DOHH2 (cell line): ENCODE data around the gene DOCK9.

Experiments
- H3F3A ChIP-seq: fragments of 200-600 bp; sonication (generic), shearing (Covaris generic); 2 replicates; pipeline ENCODE4 v1.6.0; 2016; ENCODE audit warnings: antibody characterized with exemption, mild to moderate bottlenecking; ENCODE audit not compliant: control insufficient read depth, insufficient read depth
- H3K27ac ChIP-seq: fragments of 200-600 bp; sonication (generic); 2 replicates; pipeline ENCODE4 v1.5.1; 2014; ENCODE audit warnings: low read depth, mild to moderate bottlenecking, low read length, moderate library complexity
- H3K27me3 ChIP-seq: fragments of 200-600 bp; sonication (generic); 2 replicates; pipeline ENCODE4 v1.6.1; 2014; ENCODE audit warnings: mild to moderate bottlenecking, low read length, mixed read lengths; ENCODE audit not compliant: control insufficient read depth
- H3K36me3 ChIP-seq: fragments of 200-600 bp; sonication (generic); 2 replicates; pipeline ENCODE4 v1.6.1; 2014; ENCODE audit warnings: mild to moderate bottlenecking, low read length, moderate library complexity, mixed read lengths; ENCODE audit not compliant: control insufficient read depth
- H3K4me1 ChIP-seq: fragments of 200-600 bp; sonication (generic); 2 replicates; pipeline ENCODE4 v1.6.1; 2014; ENCODE audit warnings: mild to moderate bottlenecking, low read length, mixed read lengths; ENCODE audit not compliant: control insufficient read depth
- H3K4me2 ChIP-seq: fragments of 200-600 bp; sonication (generic); 2 replicates; pipeline ENCODE4 v1.6.0; 2014; ENCODE audit warnings: mild to moderate bottlenecking, low read length, moderate library complexity
- H3K4me3 ChIP-seq: fragments of 200-600 bp; sonication (generic); 2 replicates; pipeline ENCODE4 v1.5.1; 2014; ENCODE audit warnings: mild to moderate bottlenecking, low read length, mixed read lengths
- H3K79me2 ChIP-seq: fragments of 200-600 bp; sonication (generic); 2 replicates; pipeline ENCODE4 v1.6.1; 2014; ENCODE audit warnings: mild to moderate bottlenecking, low read length, mixed read lengths; ENCODE audit not compliant: control insufficient read depth
- H3K9me2 ChIP-seq: fragments of 200-600 bp; sonication (generic); replicated peaks from 2 replicates; pipeline ENCODE4 v1.6.1; 2014; ENCODE audit warnings: mild to moderate bottlenecking, low read length, mixed read lengths; ENCODE audit not compliant: control insufficient read depth
- H3K9me3 ChIP-seq: fragments of 200-600 bp; sonication (generic); 2 replicates; pipeline ENCODE4 v1.6.1; 2014; ENCODE audit warnings: antibody characterized with exemption, low read length, mixed read lengths; ENCODE audit not compliant: control insufficient read depth, insufficient read depth
- H4K20me1 ChIP-seq: fragments of 200-600 bp; sonication (generic); 2 replicates; pipeline ENCODE4 v1.6.0; 2014; ENCODE audit warnings: low read depth, mild to moderate bottlenecking, antibody characterized with exemption, low read length, moderate library complexity; ENCODE audit not compliant: control insufficient read depth, insufficient read depth
- EZH2phosphoT487 ChIP-seq: fragments of 200-600 bp; sonication (generic); IDR thresholded peaks from 2 replicates; pipeline ENCODE4 v1.6.1; 2017; ENCODE audit warnings: borderline replicate concordance, mild to moderate bottlenecking, antibody characterized with exemption, low read length, moderate library complexity, mixed read lengths
- TF ChIP-seq, protein P1 (sequence below): fragments of 200-600 bp; sonication (generic); IDR thresholded peaks from one replicate; pipeline ENCODE4 v1.5.1; 2014; ENCODE audit warnings: antibody characterized with exemption, mild to moderate bottlenecking, low read depth, low read length; ENCODE audit not compliant: poor library complexity, severe bottlenecking

The DOCK9 gene

DNA sequence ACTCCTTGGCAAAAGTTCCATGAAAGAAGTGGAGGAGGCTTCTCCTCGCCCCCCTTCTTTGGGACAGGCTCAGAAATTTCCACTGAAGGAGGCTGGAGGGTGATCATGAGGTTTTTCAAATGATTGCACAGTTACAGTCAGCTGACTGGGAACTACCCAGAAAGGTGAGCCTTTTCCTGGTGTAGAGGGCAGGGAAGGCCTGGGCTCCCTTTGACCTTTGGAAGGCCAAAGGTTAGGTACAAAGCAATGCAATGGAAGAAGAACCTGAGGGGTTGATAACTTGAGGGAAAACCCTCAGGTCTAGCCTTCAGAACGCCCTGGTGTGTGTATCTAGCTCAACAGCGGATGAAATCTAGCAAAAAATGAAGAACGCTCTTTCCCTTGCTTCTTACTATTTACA is 175.3 kb downstream of the DOCK9 start:
- Histone ChIP-seq H3K4me2 (no peak overlapping the region), H3K27ac (no peak overlapping the region), H3K9me3 (no peaks in the 10 kb centered on the region), H4K20me1 (no peaks in the 10 kb centered on the region), H3K4me3 (no peak overlapping the region), H3F3A (no peaks in the 10 kb centered on the region), H3K79me2 (no peaks in the 10 kb centered on the region), H3K36me3 (no peaks in the 10 kb centered on the region), H3K9me2 (no peaks in the 10 kb centered on the region), H3K27me3 (no peaks in the 10 kb centered on the region), H3K4me1 (no peaks in the 10 kb centered on the region)
- TF ChIP-seq, protein P1, sequence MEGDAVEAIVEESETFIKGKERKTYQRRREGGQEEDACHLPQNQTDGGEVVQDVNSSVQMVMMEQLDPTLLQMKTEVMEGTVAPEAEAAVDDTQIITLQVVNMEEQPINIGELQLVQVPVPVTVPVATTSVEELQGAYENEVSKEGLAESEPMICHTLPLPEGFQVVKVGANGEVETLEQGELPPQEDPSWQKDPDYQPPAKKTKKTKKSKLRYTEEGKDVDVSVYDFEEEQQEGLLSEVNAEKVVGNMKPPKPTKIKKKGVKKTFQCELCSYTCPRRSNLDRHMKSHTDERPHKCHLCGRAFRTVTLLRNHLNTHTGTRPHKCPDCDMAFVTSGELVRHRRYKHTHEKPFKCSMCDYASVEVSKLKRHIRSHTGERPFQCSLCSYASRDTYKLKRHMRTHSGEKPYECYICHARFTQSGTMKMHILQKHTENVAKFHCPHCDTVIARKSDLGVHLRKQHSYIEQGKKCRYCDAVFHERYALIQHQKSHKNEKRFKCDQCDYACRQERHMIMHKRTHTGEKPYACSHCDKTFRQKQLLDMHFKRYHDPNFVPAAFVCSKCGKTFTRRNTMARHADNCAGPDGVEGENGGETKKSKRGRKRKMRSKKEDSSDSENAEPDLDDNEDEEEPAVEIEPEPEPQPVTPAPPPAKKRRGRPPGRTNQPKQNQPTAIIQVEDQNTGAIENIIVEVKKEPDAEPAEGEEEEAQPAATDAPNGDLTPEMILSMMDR, result no peak
- no peak for TF ChIP-seq EZH2phosphoT487

DNA sequence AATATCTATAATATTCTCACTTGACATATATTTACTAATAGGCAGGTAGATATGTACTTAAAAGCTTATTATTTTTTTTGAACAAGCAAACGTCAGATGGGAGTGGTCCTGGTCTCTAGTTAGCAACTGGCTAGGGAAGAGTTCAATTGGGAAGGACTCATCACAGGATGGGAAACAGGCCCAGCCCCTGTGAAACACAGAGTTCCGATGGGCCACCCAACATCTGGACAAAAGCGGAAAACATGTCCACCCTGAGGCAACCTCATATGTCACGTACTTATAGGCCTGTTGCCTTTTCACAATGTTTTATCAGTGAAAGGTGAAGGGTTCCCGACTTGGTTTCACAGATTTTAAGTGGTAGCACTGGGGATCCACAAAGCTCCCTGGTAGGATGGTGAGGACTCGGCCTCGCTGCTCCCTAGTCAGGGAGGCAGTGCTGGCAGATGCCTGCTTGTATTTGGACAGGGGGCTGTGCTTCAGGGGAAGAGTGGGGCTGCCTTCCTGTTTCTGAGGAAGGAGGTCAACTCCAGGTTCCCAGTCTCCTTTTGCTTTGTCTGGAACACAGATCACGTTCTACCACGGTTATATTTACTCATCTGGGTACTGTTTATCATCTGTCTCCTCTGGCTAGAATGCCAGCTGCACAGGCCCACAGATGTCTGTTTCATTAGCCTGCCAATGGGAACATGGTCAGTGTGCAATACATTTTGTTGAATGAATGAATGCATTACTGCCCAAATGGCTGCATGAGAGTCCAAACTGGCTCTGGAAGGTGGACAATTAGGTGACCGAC is 176.0 kb downstream of the DOCK9 start:
- no peaks in the 10 kb centered on the region for H3K9me2 ChIP-seq
- no peaks in the 10 kb centered on the region for H3K9me3 ChIP-seq
- no peaks in the 10 kb centered on the region for H3K36me3 ChIP-seq
- H3K27me3 ChIP-seq, result no peaks in the 10 kb centered on the region
- no peaks in the 10 kb centered on the region for H3K79me2 ChIP-seq
- H3K4me3 ChIP-seq, result no peak overlapping the region
- no peaks in the 10 kb centered on the region for H4K20me1 ChIP-seq
- H3K27ac ChIP-seq, result no peak overlapping the region
- H3K4me2 ChIP-seq, result no peak overlapping the region
- no peaks in the 10 kb centered on the region for H3F3A ChIP-seq
- TF ChIP-seq, protein P1, result no peak
- no peak for TF ChIP-seq EZH2phosphoT487
- H3K4me1 ChIP-seq, result no peaks in the 10 kb centered on the region

DNA sequence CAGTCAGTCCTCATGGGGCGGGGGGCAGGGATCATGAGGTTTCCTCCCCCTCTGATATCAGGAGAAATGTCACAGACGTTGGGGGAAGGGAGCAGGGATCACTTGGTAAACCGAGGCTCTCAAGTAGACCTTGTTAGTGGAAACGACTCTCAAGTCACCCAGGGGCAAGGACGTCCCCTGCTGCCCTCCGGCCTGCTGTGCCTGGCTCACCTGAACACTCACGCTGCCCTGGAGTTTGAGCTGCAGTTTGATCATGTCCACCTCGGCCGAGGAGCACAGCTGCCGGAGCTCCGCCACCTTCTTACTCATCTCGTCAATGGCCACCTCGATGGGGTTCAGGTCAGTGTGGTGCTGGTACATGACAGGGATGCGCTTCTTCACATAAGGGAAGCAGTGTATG is 177.8 kb downstream of the DOCK9 start:
- Histone ChIP-seq H3K4me3 (no peak overlapping the region), H3F3A (no peaks in the 10 kb centered on the region), H4K20me1 (no peaks in the 10 kb centered on the region), H3K79me2 (no peaks in the 10 kb centered on the region), H3K9me3 (no peaks in the 10 kb centered on the region), H3K4me2 (no peak overlapping the region), H3K27me3 (no peaks in the 10 kb centered on the region), H3K9me2 (no peaks in the 10 kb centered on the region), H3K27ac (no peak overlapping the region), H3K36me3 (no peaks in the 10 kb centered on the region), H3K4me1 (no peaks in the 10 kb centered on the region)
- TF ChIP-seq EZH2phosphoT487, result no peak

- Histone ChIP-seq H3K4me2 (no peak overlapping the region), H3K9me3 (no peaks in the 10 kb centered on the region)
Measured at GRCh38 chr13:98798849-98799645, 178.8 kb downstream of the DOCK9 start.

More at GRCh38 chr13:98798849-98799645, 178.8 kb downstream of the DOCK9 start:
- no peaks in the 10 kb centered on the region for H3K27me3 ChIP-seq
- H3K36me3 ChIP-seq, result no peaks in the 10 kb centered on the region
- H3K4me3 ChIP-seq, result no peak overlapping the region
- no peaks in the 10 kb centered on the region for H3F3A ChIP-seq
- H3K27ac ChIP-seq, result no peak overlapping the region
- no peaks in the 10 kb centered on the region for H4K20me1 ChIP-seq
- H3K4me1 ChIP-seq, result no peaks in the 10 kb centered on the region
- no peaks in the 10 kb centered on the region for H3K79me2 ChIP-seq
- H3K9me2 ChIP-seq, result no peaks in the 10 kb centered on the region
- TF ChIP-seq, protein P1, result no peak
- TF ChIP-seq EZH2phosphoT487, result no peak
